Left lung (tissue), 10 donors: Measurements from ENCODE around the gene ZCWPW1. TPM values are rescaled to one million over a fixed set of nuclear protein-coding genes. Genes with fewer than 3 reads are reported as not detected.
A peak's percentile ranks its signal among the peaks of the same experiment; 100 is the strongest.
"Not testable (repeated sequence)": the region's sequence is repeated elsewhere in the genome, so short reads cannot be mapped to it uniquely, and the experiment has no call there.

Experiments
- ATAC-seq: fragments of 200-7000 bp; cut with Tn5 transposase; one replicate; pipeline ENCODE4 v1.9.1; 2020; ENCODE audit warnings: moderate library complexity
- DNase-seq, 4 donors: peaks; one replicate each; pipeline ENCODE4 v3.0.0-alpha.2; 2013 to 2020
- H3K27ac ChIP-seq, 2 donors: fragments of 200-600 bp; sonication (generic) in 1 of 2; one replicate each; pipeline versions ENCODE4 v1.5.0 to v1.8.0; 2020 to 2021
- H3K27me3 ChIP-seq, 2 donors: fragments of 200-600 bp; sonication (generic) in 1 of 2; one replicate each; pipeline versions ENCODE4 v1.5.0 to v1.8.0; 2020 to 2021
- H3K36me3 ChIP-seq, 2 donors: fragments of 200-600 bp; sonication (generic) in 1 of 2; one replicate each; pipeline versions ENCODE4 v1.5.0 to v1.8.0; 2020 to 2021
- H3K4me1 ChIP-seq, 2 donors: fragments of 200-600 bp; one replicate each; pipeline ENCODE4 v1.8.0; 2021
- H3K4me3 ChIP-seq, 2 donors: fragments of 200-600 bp; sonication (generic) in 1 of 2; one replicate each; pipeline versions ENCODE4 v1.5.0 to v1.8.0; 2020 to 2021; ENCODE audit warnings: mild to moderate bottlenecking in 1 of 2
- H3K9me3 ChIP-seq, 2 donors: fragments of 200-600 bp; sonication (generic) in 1 of 2; one replicate each; pipeline versions ENCODE4 v1.5.0 to v1.8.0; 2020 to 2021
- CTCF ChIP-seq, 2 donors: fragments of 200-600 bp; sonication (generic) in 1 of 2; IDR thresholded peaks; one replicate each; pipeline versions ENCODE4 v1.5.0 to v1.8.0; 2021; ENCODE audit warnings: antibody characterized with exemption in 2 of 2
- intact Hi-C, 2 donors: fragments of 100-400 bp; cut with DNase I; formaldehyde crosslinking; loops; one replicate each; pipeline versions ENCODE4 v1.11.2 to v1.14.2; 2022
- polyA plus RNA-seq, 6 donors: library from polyadenylated mRNA; unstranded; fragments of 120-200 nt; gene quantifications; one replicate each; pipeline ENCODE4 v1.2.1, GENCODE V29; 2013; ENCODE audit not compliant: insufficient read length in 6 of 6
- total RNA-seq, 2 donors: library from RNA; stranded (reverse); fragmentation: NEBNext Ultra II Directional; extraction: Animal tissue kit (Norgen Biotek cat#: 25700); gene quantifications; one replicate each; pipeline ENCODE4 v1.2.1, GENCODE V29; 2021
- donor health status: DM: no; HTN: yes; CAD: no.
- donor health status: DM: no; HTN: no; CAD: no.

ZCWPW1 gene
- total and polyA plus RNA-seq, 8 donors: 2.9 to 9.8 (median 8.6) TPM

- DNase-seq (no peak), ATAC-seq (no peak)
- H3K27ac ChIP-seq: no peak overlapping the region
- H3K9me3 ChIP-seq: no peaks in the 10 kb centered on the region
- no peaks in the 10 kb centered on the region for H3K27me3 ChIP-seq
- intact Hi-C loops: no loop called here
- peaks cover 0 to 8% of the 10 kb centered on the region in 2 donors for H3K36me3 ChIP-seq
- peaks cover 0 to 11% of the 10 kb centered on the region in 2 donors for H3K4me1 ChIP-seq
- no peak overlapping the region for H3K4me3 ChIP-seq
- TF ChIP-seq CTCF (IDR thresholded peaks at IDR 0.05): no peak
Measured at GRCh38 chr7:100455206-100455605, 26.7 kb upstream of the ZCWPW1 start.

DNA sequence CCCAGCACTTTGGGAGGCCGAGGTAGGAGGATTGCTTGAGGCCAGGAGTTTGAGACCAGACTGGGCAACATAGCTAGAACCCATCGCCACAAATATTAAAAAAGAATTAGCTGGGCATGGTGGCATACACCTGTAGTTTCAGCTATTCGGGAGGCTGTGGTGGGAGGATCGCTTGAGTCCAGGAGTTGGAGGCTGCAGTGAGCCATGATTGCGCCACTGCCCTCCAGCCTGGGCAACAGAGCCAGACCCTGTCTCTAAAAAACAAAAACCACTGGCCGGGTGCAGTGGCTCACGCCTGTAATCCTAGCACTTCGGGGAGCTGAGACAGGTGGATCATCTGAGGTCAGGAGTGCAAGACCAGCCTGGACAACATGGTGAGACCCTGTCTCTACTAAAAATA lies 25.4 kb upstream of the ZCWPW1 start:
- DNase-seq, H3K27ac ChIP-seq, H3K36me3 ChIP-seq, H3K4me3 ChIP-seq, H3K27me3 ChIP-seq, intact Hi-C loops, ATAC-seq, H3K9me3 ChIP-seq: not testable (repeated sequence)
- H3K4me1 ChIP-seq: peaks cover 0 to 20% of the 10 kb centered on the region in 2 donors

GRCh38 chr7:100452513-100452912 lies 24.0 kb upstream of the ZCWPW1 start:
- no peak for TF ChIP-seq CTCF (IDR thresholded peaks at IDR 0.05)
- H3K27me3 ChIP-seq: no peaks in the 10 kb centered on the region
- no peak overlapping the region for H3K27ac ChIP-seq
- H3K4me1 ChIP-seq: peaks cover 0 to 20% of the 10 kb centered on the region in 2 donors
- no peaks in the 10 kb centered on the region for H3K9me3 ChIP-seq
- intact Hi-C loops: no loop called here
- DNase-seq (no peak), ATAC-seq (no peak)
- H3K36me3 ChIP-seq: peaks cover 0 to 6% of the 10 kb centered on the region in 2 donors
- H3K4me3 ChIP-seq: no peak overlapping the region

DNA sequence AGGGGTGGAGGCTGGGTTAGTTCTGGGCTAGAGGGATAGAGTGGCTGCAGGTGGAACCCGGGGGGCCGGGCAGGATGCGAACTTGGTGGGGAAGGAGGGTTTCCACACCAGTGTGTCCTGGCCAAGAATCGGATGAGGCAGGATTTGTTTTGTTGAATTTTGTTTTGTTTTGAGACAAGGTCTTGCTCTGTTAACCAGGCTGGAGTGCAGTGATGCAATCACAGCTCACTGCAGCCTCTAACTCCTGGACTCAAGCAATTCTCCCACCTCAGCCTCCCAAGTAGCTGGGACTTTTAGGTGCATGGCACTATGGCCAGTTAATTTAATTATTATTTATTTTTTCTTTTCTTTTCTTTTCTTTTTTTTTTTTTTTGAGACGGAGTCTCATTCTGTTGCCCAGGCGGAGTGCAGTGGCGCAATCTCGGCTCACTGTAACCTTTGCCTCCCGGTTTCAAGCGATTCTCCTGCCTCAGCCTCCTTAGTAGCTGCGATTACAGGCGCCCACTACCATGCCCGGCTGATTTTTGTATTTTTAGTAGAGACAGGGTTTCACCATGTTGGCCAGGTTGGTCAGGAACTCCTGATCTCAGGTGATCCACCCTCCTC lies 20.8 kb upstream of the ZCWPW1 start:
- Histone ChIP-seq H3K4me3 (no peak overlapping the region), H3K27me3 (no peaks in the 10 kb centered on the region), H3K27ac (no peak overlapping the region), H3K9me3 (no peaks in the 10 kb centered on the region), H3K36me3 (no peaks in the 10 kb centered on the region), H3K4me1 (peaks cover 0 to 37% of the 10 kb centered on the region in 2 donors)
- ATAC-seq (no peak), DNase-seq (no peak)
- intact Hi-C loops: no loop called here
- TF ChIP-seq CTCF (IDR thresholded peaks at IDR 0.05): no peak

- H3K36me3 ChIP-seq, H3K4me3 ChIP-seq, ATAC-seq, intact Hi-C loops, DNase-seq, H3K27ac ChIP-seq, H3K27me3 ChIP-seq, H3K9me3 ChIP-seq: not testable (repeated sequence)
- peaks cover 0 to 40% of the 10 kb centered on the region in 2 donors for H3K4me1 ChIP-seq
Measured at GRCh38 chr7:100447363-100447762, 18.9 kb upstream of the ZCWPW1 start.

DNA sequence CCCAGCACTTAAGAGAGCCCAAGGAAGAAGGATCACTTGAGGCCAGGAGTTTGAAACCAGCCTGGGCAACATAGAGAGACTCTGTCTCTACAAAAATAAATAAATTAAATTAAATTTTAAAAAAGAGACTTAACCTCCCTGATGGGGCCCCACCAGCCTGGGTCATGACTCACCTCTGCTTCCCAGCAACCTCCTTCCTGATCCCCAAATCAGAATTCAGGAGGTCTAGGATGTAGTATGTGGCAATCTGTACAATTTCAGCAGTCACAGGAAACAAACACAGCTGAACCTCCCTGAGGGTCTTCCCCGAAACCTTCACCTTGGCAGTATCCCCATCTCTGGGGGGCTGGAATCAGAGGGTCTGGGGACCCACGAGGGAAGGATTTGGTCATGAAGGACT lies 17.5 kb upstream of the ZCWPW1 start:
- DNase-seq (no peak), ATAC-seq (no peak)
- peaks cover 0 to 40% of the 10 kb centered on the region in 2 donors for H3K4me1 ChIP-seq
- no peak for TF ChIP-seq CTCF (IDR thresholded peaks at IDR 0.05)
- intact Hi-C loops: no loop called here
- no peak overlapping the region for H3K4me3 ChIP-seq
- H3K27ac ChIP-seq: peak overlapping the region in 1 of 2 donors; percentile 33
- H3K27me3 ChIP-seq: no peaks in the 10 kb centered on the region
- no peaks in the 10 kb centered on the region for H3K9me3 ChIP-seq
- no peaks in the 10 kb centered on the region for H3K36me3 ChIP-seq
